ENCODE data around the gene TMCO6. TPM values are rescaled to one million over a fixed set of nuclear protein-coding genes. Genes with fewer than 3 reads are reported as not detected.

TMCO6 gene
- total and polyA plus RNA-seq, 2 of the 8 experiments (the other 6 are each of a cell fraction or from before 2014, with no cell fraction given), result 29.0 to 40.9 TPM

GRCh38 chr5:140594169-140594568 lies 45.1 kb upstream of the TMCO6 start:
- no peak overlapping the region for H3K4me3 ChIP-seq (ENCODE audit: extremely low read depth in 1 of 4, insufficient read depth in 2 of 4, low read depth in 3 of 4, low read length in 4 of 4)
- POLR2A ChIA-PET (ENCODE audit: partially characterized antibody), result interaction anchor here (0.8 to 1.8 kb wide), 2 partner anchors 21 to 47 kb away, joined by 3 to 6 read pairs; partner anchors contain the start of gene EIF4EBP3
- H3K18ac ChIP-seq (ENCODE audit: extremely low read depth, low read length), result no peak overlapping the region
- H2BK15ac ChIP-seq (ENCODE audit: low read length), result no peak overlapping the region
- FAIRE-seq (no peak), DNase-seq (ENCODE audit: low read depth in 1 of 2, low spot score in 2 of 2) (no peak)
- no peaks in the 10 kb centered on the region for H3K27me3 ChIP-seq (replicated peaks in 1 of 4; ENCODE audit: control insufficient read depth in 3 of 4, extremely low read depth in 1 of 4, insufficient read depth in 3 of 4, low read length in 3 of 4)
- H3K4me1 ChIP-seq (replicated peaks in 1 of 4; ENCODE audit: control insufficient read depth in 3 of 4, insufficient read depth in 4 of 4, low read length in 3 of 4), result no peaks in the 10 kb centered on the region
- H2AFZ ChIP-seq (ENCODE audit: low read length), result no peak overlapping the region; the same call in 1 of the 2 replicates
- H3K14ac ChIP-seq (ENCODE audit: insufficient read length), result no peak overlapping the region
- no peak overlapping the region for H3K23ac ChIP-seq (ENCODE audit: insufficient read length)
- H4K20me1 ChIP-seq (replicated peaks in 1 of 2; ENCODE audit: control insufficient read depth in 1 of 2, insufficient read depth in 2 of 2, low read length in 2 of 2), result no peaks in the 10 kb centered on the region
- H2BK12ac ChIP-seq (ENCODE audit: low read depth, low read length), result peak overlapping the region; percentile 68; the same call in 1 of the 2 replicates
- H3K79me1 ChIP-seq (ENCODE audit: low read depth, low read length), result no peaks in the 10 kb centered on the region
- peak overlapping the region; percentile 93 for H4K91ac ChIP-seq (replicated peaks; ENCODE audit: insufficient read length, low read length)
- no peaks in the 10 kb centered on the region for H3K9me3 ChIP-seq (ENCODE audit: insufficient read depth in 2 of 2, low read depth in 1 of 2, low read length in 1 of 2)
- no peak overlapping the region for H2BK120ac ChIP-seq (replicated peaks; ENCODE audit: low read depth, low read length)
- H4K8ac ChIP-seq (ENCODE audit: extremely low read depth, insufficient read depth, low read length), result no peak overlapping the region
- no peaks in the 10 kb centered on the region for H3K36me3 ChIP-seq (ENCODE audit: control insufficient read depth in 2 of 4, insufficient read depth in 4 of 4, low read length in 3 of 4)
- H4K5ac ChIP-seq (ENCODE audit: insufficient read length, low read depth, low read length), result no peak overlapping the region
- WGBS, 2 experiments (ENCODE audit: extremely low coverage in 1 of 2, insufficient coverage in 1 of 2, insufficient read length in 1 of 2, insufficient replicate concordance in 2 of 2, low coverage in 1 of 2, low lambda C conversion rate in 2 of 2, missing lambda C conversion rate in 1 of 2), result 82% methylated on average over 6 of the region's 6 CpGs; no CpG with 5 or more reads in 1 of the 2 experiments
- CTCF ChIA-PET (ENCODE audit: partially characterized antibody), result interaction anchor here (0.8 to 0.9 kb wide), 3 partner anchors 11 to 53 kb away, joined by 3 to 6 read pairs (median 4); partner anchors contain the start of gene NDUFA2
- no peak overlapping the region for H2AK5ac ChIP-seq (ENCODE audit: low read depth, low read length)
- no peak overlapping the region for H3K27ac ChIP-seq (ENCODE audit: low read depth, low read length)
- no peak overlapping the region for H3K56ac ChIP-seq (replicated peaks; ENCODE audit: insufficient read length, low read depth, low read length)
- no peak overlapping the region; the same call in 1 of the 2 replicates for H2BK5ac ChIP-seq (ENCODE audit: low read depth, low read length)
- no peak overlapping the region for H3K9ac ChIP-seq (replicated peaks in 1 of 4; ENCODE audit: extremely low read depth in 1 of 4, low read depth in 3 of 4, low read length in 3 of 4)
- H3K23me2 ChIP-seq (ENCODE audit: low read depth, low read length), result peaks cover 1% of the 10 kb centered on the region; the same call in 1 of the 2 replicates
- H3K4ac ChIP-seq (replicated peaks; ENCODE audit: insufficient read length, low read depth, low read length), result no peak overlapping the region
- H3K4me2 ChIP-seq (ENCODE audit: insufficient read depth in 1 of 2, low read depth in 2 of 2, low read length in 2 of 2), result no peak overlapping the region
- H3K79me2 ChIP-seq (ENCODE audit: control insufficient read depth in 1 of 2, insufficient read depth in 2 of 2, low read length in 2 of 2), result no peaks in the 10 kb centered on the region
- H2BK20ac ChIP-seq (ENCODE audit: low read length), result no peak overlapping the region
- TF ChIP-seq POU5F1 (IDR thresholded peaks at IDR 0.05; ENCODE audit: low read depth, low read length), result no peak
- no peak for TF ChIP-seq KDM4A (IDR thresholded peaks at IDR 0.05; ENCODE audit: low read depth, low read length, severe bottlenecking)
- TF ChIP-seq PHF8 (conservative IDR thresholded peaks at IDR 0.05; ENCODE audit: low read depth, low read length), result no peak
- no peak for TF ChIP-seq E2F6 (IDR thresholded peaks at IDR 0.05)
- TF ChIP-seq SP2 (IDR thresholded peaks at IDR 0.05; ENCODE audit: low read length), result no peak
- TF ChIP-seq ATF3 (IDR thresholded peaks at IDR 0.05; ENCODE audit: insufficient read depth, low read depth, low read length), result no peak
- TF ChIP-seq SP4 (IDR thresholded peaks at IDR 0.05; ENCODE audit: low read length), result no peak
- no peak for TF ChIP-seq RXRA (IDR thresholded peaks at IDR 0.05; ENCODE audit: insufficient read depth, low read depth, low read length)
- TF ChIP-seq CHD1 (IDR thresholded peaks at IDR 0.05; ENCODE audit: low read depth, low read length), result no peak
- no peak for TF ChIP-seq TAF7 (optimal IDR thresholded peaks at IDR 0.05; ENCODE audit: borderline replicate concordance, low read depth, low read length)
- TF ChIP-seq CEBPB (IDR thresholded peaks at IDR 0.05; ENCODE audit: low read depth, low read length), result no peak
- TF ChIP-seq MAX (IDR thresholded peaks at IDR 0.05), result no peak
- TF ChIP-seq NANOG (IDR thresholded peaks at IDR 0.05; ENCODE audit: insufficient read depth, low read depth, low read length, poor library complexity, severe bottlenecking), result no peak

Data from H1 (cell line).